SU-DHL-6 (cell line): ENCODE measurements around the gene NHS.

Source experiments
- H2AFZ ChIP-seq: fragments of 200-600 bp; sonication (generic); 2 replicates; pipeline ENCODE4 v1.6.1; 2014; ENCODE audit warnings: low read depth, mild to moderate bottlenecking, moderate library complexity, mixed read lengths, antibody characterized with exemption, low read length; ENCODE audit not compliant: severe bottlenecking
- H3F3A ChIP-seq: fragments of 200-600 bp; shearing (Covaris generic); 2 replicates; pipeline ENCODE4 v1.6.0; 2016; ENCODE audit warnings: antibody characterized with exemption, mild to moderate bottlenecking; ENCODE audit not compliant: insufficient read depth
- H3K27ac ChIP-seq: fragments of 200-600 bp; sonication (generic); 2 replicates; pipeline ENCODE4 v1.5.1; 2016; ENCODE audit warnings: low read depth, mild to moderate bottlenecking, low read length, moderate library complexity, mixed read lengths
- H3K27me3 ChIP-seq: fragments of 200-600 bp; sonication (generic), shearing (Covaris generic); 2 replicates; pipeline ENCODE4 v1.6.0; 2014; ENCODE audit warnings: mild to moderate bottlenecking, low read length
- H3K36me3 ChIP-seq: fragments of 200-600 bp; sonication (generic); 2 replicates; pipeline ENCODE4 v1.6.1; 2014; ENCODE audit warnings: mild to moderate bottlenecking, low read length, mixed read lengths
- H3K4me2 ChIP-seq: fragments of 300-600, 200-600 bp; shearing (Covaris generic), sonication (generic); 2 replicates; pipeline ENCODE4 v1.6.0; 2014; ENCODE audit warnings: low read length, low read depth, mild to moderate bottlenecking; ENCODE audit not compliant: poor library complexity, severe bottlenecking
- H3K4me3 ChIP-seq: fragments of 200-600 bp; sonication (generic); 2 replicates; pipeline ENCODE4 v1.5.1; 2014; ENCODE audit warnings: antibody characterized with exemption, low read length, mild to moderate bottlenecking, mixed read lengths; ENCODE audit not compliant: insufficient read depth, poor library complexity, severe bottlenecking
- H3K79me2 ChIP-seq: fragments of 200-600 bp; sonication (generic); 2 replicates; pipeline ENCODE4 v1.6.1; 2014; ENCODE audit warnings: mild to moderate bottlenecking, low read length, moderate library complexity; ENCODE audit not compliant: insufficient read depth
- H3K9ac ChIP-seq: fragments of 200-600 bp; sonication (generic); 2 replicates; pipeline ENCODE4 v1.7.0; 2014; ENCODE audit warnings: mild to moderate bottlenecking, low read length
- H3K9me2 ChIP-seq: fragments of 200-600 bp; sonication (generic); replicated peaks from 2 replicates; pipeline ENCODE4 v1.6.1; 2014; ENCODE audit warnings: low read length; ENCODE audit not compliant: insufficient read depth
- H3K9me3 ChIP-seq: fragments of 200-600 bp; sonication (generic); 2 replicates; pipeline ENCODE4 v1.6.1; 2014; ENCODE audit warnings: low read length, mixed read lengths; ENCODE audit not compliant: insufficient read depth
- H4K20me1 ChIP-seq: fragments of 200-600 bp; sonication (generic); 2 replicates; pipeline ENCODE4 v1.6.1; 2014; ENCODE audit warnings: low read depth, mild to moderate bottlenecking, antibody characterized with exemption, low read length, moderate library complexity, mixed read lengths
- CTCF ChIP-seq: fragments of 200-600 bp; sonication (generic); IDR thresholded peaks from one replicate; pipeline ENCODE4 v1.5.1; 2017; ENCODE audit warnings: antibody characterized with exemption, mild to moderate bottlenecking, low read length, moderate library complexity; ENCODE audit not compliant: insufficient read depth, poor library complexity, severe bottlenecking
- EZH2phosphoT487 ChIP-seq: fragments of 200-600 bp; sonication (generic), shearing (Covaris generic); conservative IDR thresholded peaks from 2 replicates; pipeline ENCODE4 v1.6.1; 2018; ENCODE audit warnings: mild to moderate bottlenecking, antibody characterized with exemption, low read length, moderate library complexity, mixed read lengths

The NHS gene

GRCh38 chrX:17525762-17526555, 151.0 kb downstream of the NHS start:
- no peak overlapping the region for H3K27ac ChIP-seq
- H3K4me3 ChIP-seq, result no peak overlapping the region
- H4K20me1 ChIP-seq, result no peaks in the 10 kb centered on the region
- H3K27me3 ChIP-seq, result no peaks in the 10 kb centered on the region
- H3K9me2 ChIP-seq, result no peaks in the 10 kb centered on the region
- no peaks in the 10 kb centered on the region for H3K9me3 ChIP-seq
- H3K9ac ChIP-seq, result no peak overlapping the region
- TF ChIP-seq EZH2phosphoT487, result no peak
- TF ChIP-seq CTCF, result no peak
- no peaks in the 10 kb centered on the region for H3F3A ChIP-seq
- H3K79me2 ChIP-seq, result no peaks in the 10 kb centered on the region
- H2AFZ ChIP-seq, result no peak overlapping the region
- no peaks in the 10 kb centered on the region for H3K36me3 ChIP-seq
- no peak overlapping the region for H3K4me2 ChIP-seq

- Histone ChIP-seq H3K27ac (no peak overlapping the region), H3K4me2 (no peak overlapping the region), H3K79me2 (no peaks in the 10 kb centered on the region), H3K27me3 (no peaks in the 10 kb centered on the region), H3K9me3 (no peaks in the 10 kb centered on the region), H4K20me1 (no peaks in the 10 kb centered on the region), H2AFZ (no peak overlapping the region), H3K9me2 (no peaks in the 10 kb centered on the region), H3K9ac (no peak overlapping the region), H3K4me3 (no peak overlapping the region), H3K36me3 (no peaks in the 10 kb centered on the region), H3F3A (no peaks in the 10 kb centered on the region)
- TF ChIP-seq CTCF (no peak), EZH2phosphoT487 (no peak)
Measured at GRCh38 chrX:17527135-17527701, 152.2 kb downstream of the NHS start.

DNA sequence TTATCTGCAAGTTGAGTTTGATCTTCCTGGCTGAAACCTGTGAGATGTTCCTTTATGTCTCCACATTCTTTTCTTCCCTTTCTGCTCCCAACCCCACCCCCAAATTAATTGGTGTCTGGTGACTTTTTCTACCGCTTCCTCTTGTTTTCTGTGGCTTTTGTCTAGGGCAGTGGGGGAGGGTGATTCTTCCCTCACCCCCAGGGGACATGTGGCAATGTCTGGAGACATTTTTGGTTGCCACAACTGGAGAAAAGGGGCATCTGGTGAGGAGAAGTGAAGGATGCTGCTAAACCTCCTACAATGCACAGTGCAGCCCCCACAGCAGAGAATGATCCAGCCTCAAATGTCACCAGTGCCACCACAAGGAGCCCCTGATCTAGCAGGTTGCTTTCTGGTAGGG, 152.9 kb downstream of the NHS start:
- Histone ChIP-seq H3K4me2 (no peak overlapping the region), H3K9me3 (no peaks in the 10 kb centered on the region), H4K20me1 (no peaks in the 10 kb centered on the region)

More for the DNA sequence above, 152.9 kb downstream of the NHS start:
- H3K27me3 ChIP-seq, result no peaks in the 10 kb centered on the region
- no peak overlapping the region for H3K9ac ChIP-seq
- no peaks in the 10 kb centered on the region for H3K36me3 ChIP-seq
- no peak overlapping the region for H2AFZ ChIP-seq
- no peaks in the 10 kb centered on the region for H3K9me2 ChIP-seq
- no peak overlapping the region for H3K4me3 ChIP-seq
- H3K27ac ChIP-seq, result no peak overlapping the region
- TF ChIP-seq CTCF (no peak), EZH2phosphoT487 (no peak)
- no peaks in the 10 kb centered on the region for H3K79me2 ChIP-seq
- no peaks in the 10 kb centered on the region for H3F3A ChIP-seq
